CD4-positive, alpha-beta memory T cell (primary cell): ENCODE data around the gene CD80. TPM values are rescaled to one million over a fixed set of nuclear protein-coding genes. Genes with fewer than 3 reads are reported as not detected.

Experiments
- CTCF ChIA-PET: fragments of 350-600 bp; sonication (Branson Sonifier 250); formaldehyde crosslinking; loops from one replicate; lab custom pipeline; 2021; ENCODE audit warnings: inconsistent platforms; ENCODE audit not compliant: partially characterized antibody; lab: Charles Lee
- POLR2A ChIA-PET: fragments of 350-600 bp; sonication (Branson Sonifier 250); formaldehyde crosslinking; loops from one replicate; lab custom pipeline; 2021; ENCODE audit not compliant: partially characterized antibody; lab: Charles Lee
- DNase-seq, 5 donors: peaks; one replicate each; pipeline versions ENCODE4 v3.0.0 to v3.0.0-alpha.2; 2020 to 2022; ENCODE audit warnings: mixed read lengths in 1 of 5
- H3K27ac ChIP-seq: one replicate; pipeline ENCODE4 v1.7.0; 2013; ENCODE audit warnings: low read depth, low read length
- H3K27me3 ChIP-seq: 2 replicates; pipeline ENCODE4 v1.7.0; 2013; ENCODE audit warnings: mild to moderate bottlenecking, low read length, moderate library complexity; ENCODE audit not compliant: insufficient read depth
- H3K36me3 ChIP-seq: 2 replicates; pipeline ENCODE4 v1.7.0; 2013; ENCODE audit warnings: mild to moderate bottlenecking, low read length, moderate library complexity; ENCODE audit not compliant: insufficient read depth
- H3K4me1 ChIP-seq: 2 replicates; pipeline ENCODE4 v1.7.0; 2013; ENCODE audit warnings: mild to moderate bottlenecking, low read length, moderate library complexity; ENCODE audit not compliant: insufficient read depth
- H3K4me3 ChIP-seq, 2 donors: one replicate each; pipeline ENCODE4 v1.7.0; 2013; ENCODE audit warnings: low read length in 2 of 2, mild to moderate bottlenecking in 1 of 2
- H3K9me3 ChIP-seq, 2 donors: one replicate each; pipeline ENCODE4 v1.7.0; 2013; ENCODE audit warnings: low read length in 2 of 2, control low read depth in 1 of 2; ENCODE audit not compliant: control insufficient read depth in 1 of 2
- H3K27ac Mint-ChIP-seq, 7 donors: one replicate each; pipeline ENCODE4 v1.8.0; 2020 to 2021; ENCODE audit warnings: mixed read lengths in 7 of 7, mild to moderate bottlenecking in 6 of 7, inconsistent platforms in 3 of 7, moderate library complexity in 3 of 7
- H3K27me3 Mint-ChIP-seq, 2 donors: one replicate each; pipeline ENCODE4 v1.8.0; 2020 to 2021; ENCODE audit warnings: mixed read lengths in 2 of 2
- H3K36me3 Mint-ChIP-seq, 2 donors: one replicate each; pipeline ENCODE4 v1.8.0; 2020 to 2021; ENCODE audit warnings: mixed read lengths in 2 of 2, inconsistent platforms in 1 of 2, mild to moderate bottlenecking in 1 of 2
- H3K4me1 Mint-ChIP-seq, 4 donors: one replicate each; pipeline ENCODE4 v1.8.0; 2020 to 2021; ENCODE audit warnings: mixed read lengths in 4 of 4, mild to moderate bottlenecking in 1 of 4
- H3K4me3 Mint-ChIP-seq, 8 donors: one replicate each; pipeline ENCODE4 v1.8.0; 2020 to 2021; ENCODE audit warnings: mixed read lengths in 8 of 8, mild to moderate bottlenecking in 7 of 8, moderate library complexity in 6 of 8, inconsistent platforms in 3 of 8
- H3K9me3 Mint-ChIP-seq, 8 donors: one replicate each; pipeline ENCODE4 v1.8.0; 2020 to 2021; ENCODE audit warnings: mixed read lengths in 8 of 8, mild to moderate bottlenecking in 5 of 8, inconsistent platforms in 3 of 8, moderate library complexity in 1 of 8
- intact Hi-C: fragments of 100-400 bp; cut with micrococcal nuclease; formaldehyde crosslinking; loops from one replicate; pipeline ENCODE4 v1.15.1; 2023
- polyA plus RNA-seq, 2 donors: library from polyadenylated mRNA; unstranded; fragments of 300-500 nt; fragmentation: Illumina TruSeq; gene quantifications; one replicate each; pipeline ENCODE4 v1.2.3, GENCODE V29; 2021
- total RNA-seq, 2 experiments: library from RNA; stranded (reverse); gene quantifications; one replicate each; pipeline ENCODE4 v1.2.3, GENCODE V29; 2021

CD80 gene
- total and polyA plus RNA-seq, 4 experiments from 2014 or later = 0.42 to 1.6 (median 0.44) TPM; not detected in 1

- peaks cover 46 to 64% of the 10 kb centered on the region in 2 donors for H3K36me3 Mint-ChIP-seq
- H3K4me3 ChIP-seq = no peak overlapping the region
- ChIA-PET POLR2A (interaction anchor here (1.4 kb wide), 1 partner anchor 13 kb away, joined by 6 read pairs; the partner anchor contains the start of gene TIMMDC1), CTCF (no interaction called here)
- no peak overlapping the region for H3K27ac Mint-ChIP-seq
- no peaks in the 10 kb centered on the region for H3K27me3 Mint-ChIP-seq
- no peaks in the 10 kb centered on the region for H3K27me3 ChIP-seq
- H3K36me3 ChIP-seq = peaks cover 38% of the 10 kb centered on the region
- H3K9me3 Mint-ChIP-seq = no peaks in the 10 kb centered on the region
- no peaks in the 10 kb centered on the region for H3K9me3 ChIP-seq
- no peak for DNase-seq
- intact Hi-C loops = no loop called here
- no peak overlapping the region for H3K4me3 Mint-ChIP-seq
- peaks cover 2 to 5% (median 3%) of the 10 kb centered on the region in 4 donors for H3K4me1 Mint-ChIP-seq
- H3K4me1 ChIP-seq = no peaks in the 10 kb centered on the region
- no peak overlapping the region for H3K27ac ChIP-seq
These were observed 73.9 kb downstream of the CD80 start for GRCh38 chr3:119485563-119485962.

GRCh38 chr3:119483101-119483500, 76.3 kb downstream of the CD80 start:
- Histone ChIP-seq H3K27ac (no peak overlapping the region), H3K9me3 (no peaks in the 10 kb centered on the region), H3K27me3 (no peaks in the 10 kb centered on the region), H3K4me3 (no peak overlapping the region), H3K4me1 (no peaks in the 10 kb centered on the region), H3K36me3 (peaks cover 39% of the 10 kb centered on the region)
- ChIA-PET CTCF (no interaction called here), POLR2A (no interaction called here)
- Mint-ChIP-seq H3K27me3 (no peaks in the 10 kb centered on the region), H3K27ac (no peak overlapping the region), H3K4me1 (no peaks in the 10 kb centered on the region), H3K4me3 (no peak overlapping the region), H3K9me3 (no peaks in the 10 kb centered on the region), H3K36me3 (peaks cover 51 to 62% of the 10 kb centered on the region in 2 donors)
- intact Hi-C loops = no loop called here
- DNase-seq = no peak

- Histone ChIP-seq H3K27ac (no peak overlapping the region), H3K4me3 (no peak overlapping the region), H3K36me3 (peaks cover 46% of the 10 kb centered on the region), H3K9me3 (no peaks in the 10 kb centered on the region), H3K4me1 (no peaks in the 10 kb centered on the region), H3K27me3 (no peaks in the 10 kb centered on the region)
- ChIA-PET POLR2A (interaction anchor here (0.5 kb wide), 2 partner anchors 14 to 340 kb away, joined by 3 read pairs; no protein-coding TSS in a partner anchor), CTCF (interaction anchor here (1.4 kb wide), 1 partner anchor 17 kb away, joined by 3 read pairs; no protein-coding TSS in a partner anchor)
- Mint-ChIP-seq H3K27me3 (no peaks in the 10 kb centered on the region), H3K27ac (no peak overlapping the region), H3K36me3 (peaks cover 55 to 70% of the 10 kb centered on the region in 2 donors), H3K4me1 (peaks cover 0 to 6% (median 0%) of the 10 kb centered on the region in 4 donors), H3K9me3 (no peaks in the 10 kb centered on the region), H3K4me3 (no peak overlapping the region)
- intact Hi-C loops = no loop called here
- DNase-seq = no peak
These were observed 78.3 kb downstream of the CD80 start for GRCh38 chr3:119481079-119481478.

Other genes with a start within 250 kb of the CD80 start
- gene TMEM39A, start 96.0 kb downstream of the CD80 start, total RNA-seq = 10 to 100 TPM; 46.1 to 47.4 TPM
- 10 to 100 TPM in 1 of 2 donors, 1 to 10 TPM in 1; 9.2 to 18.6 TPM for gene TMEM39A, start 96.0 kb downstream of the CD80 start, polyA plus RNA-seq
- gene POGLUT1, start 90.7 kb downstream of the CD80 start, total RNA-seq = 10 to 100 TPM; 39.5 to 40.2 TPM
- gene POGLUT1, start 90.7 kb downstream of the CD80 start, polyA plus RNA-seq = 10 to 100 TPM; 37.6 to 51.1 TPM
- gene TIMMDC1, start 61.1 kb downstream of the CD80 start, total RNA-seq = 10 to 100 TPM; 72.3 to 80.9 TPM
- 10 to 100 TPM; 72.2 to 75.2 TPM for gene TIMMDC1, start 61.1 kb downstream of the CD80 start, polyA plus RNA-seq
- 1 to 10 TPM; 1.2 to 1.4 TPM for gene ADPRH, start 19.9 kb upstream of the CD80 start, total RNA-seq
- gene ADPRH, start 19.9 kb upstream of the CD80 start, polyA plus RNA-seq = 1 to 10 TPM; 2.1 to 3.4 TPM
- gene PLA1A, start 38.3 kb upstream of the CD80 start, total RNA-seq = not detected
- gene PLA1A, start 38.3 kb upstream of the CD80 start, polyA plus RNA-seq = not detected
- gene POPDC2, start 101.0 kb upstream of the CD80 start, total RNA-seq = 1 to 10 TPM; 7.3 to 7.4 TPM
- gene POPDC2, start 101.0 kb upstream of the CD80 start, polyA plus RNA-seq = 1 to 10 TPM; 2.0 to 2.6 TPM
- 10 to 100 TPM; 46.1 to 48.9 TPM for gene COX17, start 117.8 kb upstream of the CD80 start, total RNA-seq
- 10 to 100 TPM; 78.4 to 88.2 TPM for gene COX17, start 117.8 kb upstream of the CD80 start, polyA plus RNA-seq
- gene CFAP91, start 143.4 kb upstream of the CD80 start, total RNA-seq = under 1 TPM in 1 of 2 experiments, not detected in 1; 0.58 TPM
- under 1 TPM in 1 of 2 donors, not detected in 1; 0.48 TPM for gene CFAP91, start 143.4 kb upstream of the CD80 start, polyA plus RNA-seq
- gene NR1I2, start 222.5 kb upstream of the CD80 start, total RNA-seq = under 1 TPM; 0.39 to 0.49 TPM
- under 1 TPM; 0.40 to 0.46 TPM for gene NR1I2, start 222.5 kb upstream of the CD80 start, polyA plus RNA-seq